Progenitor cell of endocrine pancreas (in vitro differentiated cells): Measurements from ENCODE around the gene ST8SIA1. TPM values are rescaled to one million over a fixed set of nuclear protein-coding genes. Genes with fewer than 3 reads are reported as not detected.

ENCODE experiments used
- DNase-seq: peaks from one replicate; pipeline ENCODE4 v3.0.0; 2021; ENCODE audit warnings: low spot score; ENCODE audit not compliant: unreplicated experiment
- H3K27ac Mint-ChIP-seq: 2 replicates; pipeline ENCODE4 v1.8.0; 2021; ENCODE audit warnings: mild to moderate bottlenecking, moderate library complexity, mixed read lengths
- H3K27me3 Mint-ChIP-seq: 2 replicates; pipeline ENCODE4 v1.8.0; 2021; ENCODE audit warnings: mixed read lengths
- H3K36me3 Mint-ChIP-seq: 2 replicates; pipeline ENCODE4 v1.8.0; 2022; ENCODE audit warnings: mixed read lengths; ENCODE audit not compliant: insufficient read depth
- H3K4me1 Mint-ChIP-seq: 2 replicates; pipeline ENCODE4 v1.8.0; 2021; ENCODE audit warnings: low read depth, mixed read lengths
- H3K4me3 Mint-ChIP-seq: 2 replicates; pipeline ENCODE4 v1.8.0; 2021; ENCODE audit warnings: low read depth, mild to moderate bottlenecking, moderate library complexity, mixed read lengths
- H3K9me3 Mint-ChIP-seq: 2 replicates; pipeline ENCODE4 v1.8.0; 2021; ENCODE audit warnings: low read depth, mixed read lengths
- total RNA-seq: library from RNA; stranded (reverse); gene quantifications from 2 replicates; pipeline ENCODE4 v1.2.1, GENCODE V29; 2021
- TF ChIP-seq, protein P1 (sequence below): fragments of 200-600 bp; sonication (generic); IDR thresholded peaks from one replicate; pipeline ENCODE4 v1.5.0; 2021; ENCODE audit warnings: antibody characterized with exemption, mild to moderate bottlenecking; ENCODE audit not compliant: unreplicated experiment

Gene ST8SIA1
- total RNA-seq, 1 donor from 2014 or later: 5.2 TPM

DNA sequence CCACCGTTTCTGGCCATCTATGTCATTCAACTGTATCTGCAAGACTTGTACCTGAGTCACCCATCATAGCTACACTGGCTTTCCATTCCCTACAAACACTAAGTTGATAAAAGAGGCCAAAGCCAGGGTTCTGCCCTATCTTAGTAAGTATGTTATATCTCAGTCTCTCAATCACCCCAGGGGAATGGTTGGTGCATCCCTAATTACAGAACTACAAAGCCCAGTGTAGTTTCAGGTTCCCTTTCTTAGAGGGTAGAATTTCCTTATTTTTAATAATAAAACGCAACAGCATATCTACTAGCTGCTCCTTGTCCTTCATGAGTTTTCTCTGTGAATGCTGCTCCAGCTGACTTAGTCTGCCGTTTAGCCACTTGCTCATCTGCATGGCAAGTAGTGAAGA, 57.6 kb downstream of the ST8SIA1 start:
- DNase-seq: no peak
- no peaks in the 10 kb centered on the region for H3K27me3 Mint-ChIP-seq
- peaks cover 4% of the 10 kb centered on the region for H3K36me3 Mint-ChIP-seq
- H3K4me3 Mint-ChIP-seq: no peak overlapping the region
- H3K9me3 Mint-ChIP-seq: peaks cover 7% of the 10 kb centered on the region
- peaks cover 1% of the 10 kb centered on the region for H3K4me1 Mint-ChIP-seq
- TF ChIP-seq, protein P1, sequence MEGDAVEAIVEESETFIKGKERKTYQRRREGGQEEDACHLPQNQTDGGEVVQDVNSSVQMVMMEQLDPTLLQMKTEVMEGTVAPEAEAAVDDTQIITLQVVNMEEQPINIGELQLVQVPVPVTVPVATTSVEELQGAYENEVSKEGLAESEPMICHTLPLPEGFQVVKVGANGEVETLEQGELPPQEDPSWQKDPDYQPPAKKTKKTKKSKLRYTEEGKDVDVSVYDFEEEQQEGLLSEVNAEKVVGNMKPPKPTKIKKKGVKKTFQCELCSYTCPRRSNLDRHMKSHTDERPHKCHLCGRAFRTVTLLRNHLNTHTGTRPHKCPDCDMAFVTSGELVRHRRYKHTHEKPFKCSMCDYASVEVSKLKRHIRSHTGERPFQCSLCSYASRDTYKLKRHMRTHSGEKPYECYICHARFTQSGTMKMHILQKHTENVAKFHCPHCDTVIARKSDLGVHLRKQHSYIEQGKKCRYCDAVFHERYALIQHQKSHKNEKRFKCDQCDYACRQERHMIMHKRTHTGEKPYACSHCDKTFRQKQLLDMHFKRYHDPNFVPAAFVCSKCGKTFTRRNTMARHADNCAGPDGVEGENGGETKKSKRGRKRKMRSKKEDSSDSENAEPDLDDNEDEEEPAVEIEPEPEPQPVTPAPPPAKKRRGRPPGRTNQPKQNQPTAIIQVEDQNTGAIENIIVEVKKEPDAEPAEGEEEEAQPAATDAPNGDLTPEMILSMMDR: no peak
- no peak overlapping the region for H3K27ac Mint-ChIP-seq

DNA sequence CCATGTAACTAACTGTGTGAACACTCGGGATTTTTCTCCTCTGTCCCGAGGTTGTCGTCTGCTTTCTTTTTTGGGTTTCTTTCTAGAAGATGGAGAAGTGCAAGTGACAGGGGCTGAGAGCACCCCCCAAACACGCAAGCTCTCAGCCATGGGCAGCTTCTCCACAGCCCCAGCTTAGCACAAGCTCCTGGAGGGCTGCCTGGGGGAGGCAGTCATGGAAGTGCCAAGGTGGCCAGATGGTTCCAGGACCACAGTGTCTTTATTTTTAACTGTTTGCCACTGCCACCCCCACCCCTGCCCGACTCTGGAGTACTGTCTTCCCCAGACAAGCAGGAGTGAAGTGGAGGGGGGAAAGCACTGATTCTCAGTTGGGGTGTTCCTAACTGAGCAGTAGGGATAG, 58.2 kb downstream of the ST8SIA1 start:
- Mint-ChIP-seq H3K27me3 (no peaks in the 10 kb centered on the region), H3K36me3 (peaks cover 4% of the 10 kb centered on the region), H3K27ac (no peak overlapping the region), H3K4me1 (peaks cover 1% of the 10 kb centered on the region), H3K4me3 (no peak overlapping the region), H3K9me3 (peaks cover 7% of the 10 kb centered on the region)
- DNase-seq: no peak
- TF ChIP-seq, protein P1: no peak

DNA sequence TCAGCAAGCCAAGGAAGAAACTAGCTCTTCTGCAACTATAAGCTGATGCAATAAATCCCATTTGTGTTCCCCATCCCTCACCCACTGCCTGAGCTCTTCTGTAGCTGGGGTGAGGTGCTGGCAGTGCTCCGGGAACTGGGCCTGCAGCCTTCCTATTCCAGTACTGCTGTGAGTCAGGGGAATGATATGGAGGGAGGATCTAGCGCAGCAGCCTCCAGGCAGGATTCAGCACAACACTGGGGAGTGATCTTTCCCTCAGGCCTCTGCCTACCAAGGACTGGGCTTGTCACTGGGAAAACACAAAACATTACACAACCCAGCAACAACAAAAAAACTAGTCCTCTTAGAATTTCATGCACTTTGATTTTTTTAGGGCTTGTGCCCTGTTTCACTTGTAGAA, 58.7 kb downstream of the ST8SIA1 start:
- H3K9me3 Mint-ChIP-seq: peaks cover 7% of the 10 kb centered on the region
- no peak for DNase-seq
- TF ChIP-seq, protein P1: no peak
- H3K27ac Mint-ChIP-seq: no peak overlapping the region
- H3K4me3 Mint-ChIP-seq: no peak overlapping the region
- peaks cover 4% of the 10 kb centered on the region for H3K36me3 Mint-ChIP-seq
- peaks cover 1% of the 10 kb centered on the region for H3K4me1 Mint-ChIP-seq
- H3K27me3 Mint-ChIP-seq: no peaks in the 10 kb centered on the region

DNA sequence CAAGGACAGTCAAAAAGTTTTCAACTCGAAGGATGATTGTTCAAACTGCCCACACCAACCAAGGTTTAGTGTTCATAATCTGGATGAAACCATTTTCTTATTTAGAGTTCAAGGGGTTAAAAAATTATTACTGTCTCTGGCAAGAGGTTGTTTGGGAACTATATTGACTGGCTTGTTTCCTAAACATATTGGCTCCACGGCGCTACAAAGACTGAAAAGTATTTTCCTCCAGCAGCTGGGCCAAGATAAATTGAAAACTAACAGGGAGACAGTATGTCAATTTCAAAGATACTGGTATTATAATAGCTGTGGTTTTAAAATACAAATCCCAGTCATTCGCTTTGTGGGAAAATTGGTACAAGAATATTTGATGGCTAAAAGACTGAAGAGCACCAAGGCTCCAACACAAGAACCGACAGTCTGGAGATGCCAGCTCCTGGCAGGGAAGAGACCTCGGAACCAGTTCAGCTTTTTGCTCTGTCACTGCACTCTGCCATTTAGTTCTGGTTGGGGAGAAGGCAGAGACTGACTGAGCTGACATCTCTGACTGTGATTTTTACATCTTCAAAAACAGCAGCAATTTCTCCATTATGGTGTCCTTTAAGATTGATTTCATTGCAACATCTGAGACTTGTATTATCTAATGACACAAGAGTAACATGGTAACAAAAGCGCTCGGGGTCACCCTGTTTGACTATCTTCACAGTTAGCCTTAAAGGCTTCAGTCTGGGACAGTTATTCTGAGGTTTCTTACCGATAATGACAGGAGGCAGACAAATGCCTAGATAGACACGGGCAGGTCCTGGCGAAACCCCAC, 62.0 kb downstream of the ST8SIA1 start:
- Mint-ChIP-seq H3K4me1 (peaks cover 1% of the 10 kb centered on the region), H3K27me3 (no peaks in the 10 kb centered on the region), H3K27ac (no peak overlapping the region), H3K9me3 (no peaks in the 10 kb centered on the region), H3K36me3 (no peaks in the 10 kb centered on the region), H3K4me3 (no peak overlapping the region)
- TF ChIP-seq, protein P1: no peak
- no peak for DNase-seq

DNA sequence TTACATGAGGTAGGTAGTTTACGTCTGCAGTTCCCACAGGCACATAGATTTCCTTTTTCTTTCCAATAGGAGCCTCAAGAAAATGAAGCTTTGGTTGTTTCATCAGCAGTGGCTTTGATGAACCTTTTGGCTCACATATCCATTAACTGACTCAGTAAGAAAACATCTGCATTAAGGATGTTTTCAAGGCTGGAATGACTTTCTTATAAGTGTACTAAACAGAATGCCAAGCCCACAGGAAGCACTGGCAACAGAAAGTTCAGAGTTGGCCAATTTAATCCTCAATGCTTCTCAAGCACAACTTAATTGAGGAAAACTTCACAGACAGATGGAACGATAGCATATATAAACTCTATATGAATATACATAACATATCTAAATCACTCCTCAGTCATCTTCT, 63.5 kb downstream of the ST8SIA1 start:
- Mint-ChIP-seq H3K36me3 (no peaks in the 10 kb centered on the region), H3K4me3 (no peak overlapping the region), H3K9me3 (no peaks in the 10 kb centered on the region), H3K27ac (no peak overlapping the region), H3K27me3 (no peaks in the 10 kb centered on the region), H3K4me1 (peaks cover 1% of the 10 kb centered on the region)
- no peak for DNase-seq
- TF ChIP-seq, protein P1: no peak
